22Rv1 (cell line): Measurements from ENCODE around the gene RBKS.

Experiments used
- ZFX ChIP-seq: fragments of 450-650 bp; IDR thresholded peaks from 2 replicates; pipeline ENCODE4 v1.6.1; 2017; ENCODE audit warnings: antibody characterized with exemption, borderline replicate concordance
- TF ChIP-seq, protein P1 (sequence below): fragments of 450-650 bp; IDR thresholded peaks from 2 replicates; pipeline ENCODE4 v1.5.1; 2017; ENCODE audit warnings: mild to moderate bottlenecking

DNA sequence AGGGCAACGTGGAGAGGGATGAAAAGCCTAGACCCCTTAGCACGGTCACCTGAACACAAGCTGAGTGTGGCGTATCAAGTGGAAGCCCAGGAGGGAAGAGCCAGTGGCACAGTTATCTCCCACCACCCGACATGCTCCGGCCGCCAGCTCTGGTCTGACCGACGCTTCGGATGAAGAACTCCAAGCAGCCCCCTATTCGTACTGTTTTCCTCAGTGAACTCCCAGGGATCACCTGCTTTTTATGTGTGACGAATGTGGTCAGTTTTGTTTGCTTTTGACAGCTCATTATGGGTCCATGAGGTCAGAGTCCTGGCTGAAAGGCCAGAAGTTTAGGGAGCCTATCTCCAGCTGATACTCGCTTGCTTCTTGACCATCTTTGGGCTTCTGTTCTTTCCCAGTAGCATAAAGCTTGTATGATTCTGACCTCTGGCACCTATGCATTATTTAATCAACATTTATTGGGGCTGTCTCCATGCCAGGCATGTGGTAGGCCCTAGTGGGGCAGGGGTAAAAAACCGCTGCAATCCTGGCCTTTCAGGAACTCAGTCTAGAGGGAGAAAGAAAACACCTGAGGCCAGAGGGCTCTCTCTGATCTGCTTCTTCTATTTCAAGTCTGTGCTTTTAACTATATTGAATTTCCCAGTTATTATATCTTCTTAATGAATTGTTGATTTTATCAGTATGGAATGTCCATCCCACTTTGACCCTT, 151.7 kb downstream of the RBKS start:
- TF ChIP-seq, protein P1, sequence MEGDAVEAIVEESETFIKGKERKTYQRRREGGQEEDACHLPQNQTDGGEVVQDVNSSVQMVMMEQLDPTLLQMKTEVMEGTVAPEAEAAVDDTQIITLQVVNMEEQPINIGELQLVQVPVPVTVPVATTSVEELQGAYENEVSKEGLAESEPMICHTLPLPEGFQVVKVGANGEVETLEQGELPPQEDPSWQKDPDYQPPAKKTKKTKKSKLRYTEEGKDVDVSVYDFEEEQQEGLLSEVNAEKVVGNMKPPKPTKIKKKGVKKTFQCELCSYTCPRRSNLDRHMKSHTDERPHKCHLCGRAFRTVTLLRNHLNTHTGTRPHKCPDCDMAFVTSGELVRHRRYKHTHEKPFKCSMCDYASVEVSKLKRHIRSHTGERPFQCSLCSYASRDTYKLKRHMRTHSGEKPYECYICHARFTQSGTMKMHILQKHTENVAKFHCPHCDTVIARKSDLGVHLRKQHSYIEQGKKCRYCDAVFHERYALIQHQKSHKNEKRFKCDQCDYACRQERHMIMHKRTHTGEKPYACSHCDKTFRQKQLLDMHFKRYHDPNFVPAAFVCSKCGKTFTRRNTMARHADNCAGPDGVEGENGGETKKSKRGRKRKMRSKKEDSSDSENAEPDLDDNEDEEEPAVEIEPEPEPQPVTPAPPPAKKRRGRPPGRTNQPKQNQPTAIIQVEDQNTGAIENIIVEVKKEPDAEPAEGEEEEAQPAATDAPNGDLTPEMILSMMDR, result no peak
- no peak for TF ChIP-seq ZFX
